Ishikawa (cell line): ENCODE results near the gene RIPK4.
A peak's percentile ranks its signal among the peaks of the same experiment; 100 is the strongest.

Source experiments
- CEBPB ChIP-seq: IDR thresholded peaks from 2 replicates; pipeline ENCODE4 v1.6.1; 2012
- CREB1 ChIP-seq: IDR thresholded peaks from 2 replicates; pipeline ENCODE4 v1.6.1; 2012; ENCODE audit warnings: low read depth
- EGR1 ChIP-seq: IDR thresholded peaks from 2 replicates; pipeline ENCODE4 v1.6.1; 2012
- EP300 ChIP-seq: IDR thresholded peaks from 2 replicates; pipeline ENCODE4 v1.6.1; 2012; ENCODE audit warnings: borderline replicate concordance
- FOXM1 ChIP-seq: IDR thresholded peaks from 2 replicates; pipeline ENCODE4 v1.6.1; 2012; ENCODE audit warnings: low read depth, borderline replicate concordance
- NFIC ChIP-seq: IDR thresholded peaks from 2 replicates; pipeline ENCODE4 v1.6.1; 2012
- RAD21 ChIP-seq: IDR thresholded peaks from 2 replicates; pipeline ENCODE4 v1.6.1; 2012; ENCODE audit warnings: low read depth
- TAF1 ChIP-seq: IDR thresholded peaks from 2 replicates; pipeline ENCODE4 v1.6.1; 2012; ENCODE audit warnings: low read depth, mild to moderate bottlenecking
- TCF12 ChIP-seq: IDR thresholded peaks from 2 replicates; pipeline ENCODE4 v1.6.1; 2012; ENCODE audit warnings: low read depth
- TEAD4 ChIP-seq: IDR thresholded peaks from 2 replicates; pipeline ENCODE4 v1.6.1; 2012
- USF1 ChIP-seq: IDR thresholded peaks from 2 replicates; pipeline ENCODE4 v1.6.1; 2012
- YY1 ChIP-seq: IDR thresholded peaks from 2 replicates; pipeline ENCODE4 v1.6.1; 2012; ENCODE audit warnings: low read depth
- ZBTB7A ChIP-seq: IDR thresholded peaks from 2 replicates; pipeline ENCODE4 v1.6.1; 2012; ENCODE audit warnings: low read depth
- TF ChIP-seq, protein P1 (sequence below): IDR thresholded peaks from 2 replicates; pipeline ENCODE4 v1.6.1; 2012; ENCODE audit warnings: low read depth, mild to moderate bottlenecking
- TF ChIP-seq, protein P2 (sequence below): IDR thresholded peaks from 2 replicates; pipeline ENCODE4 v1.6.1; 2012

RIPK4 gene

GRCh38 chr21:41705546-41706262, 61.1 kb downstream of the RIPK4 start:
- TF ChIP-seq CREB1 (no peak), USF1 (no peak), TEAD4 (no peak), TAF1 (no peak), ZBTB7A (no peak), NFIC (no peak), TCF12 (no peak), FOXM1 (no peak), EGR1 (no peak), RAD21 (no peak), EP300 (no peak), CEBPB (no peak), YY1 (no peak)
- TF ChIP-seq, protein P1, sequence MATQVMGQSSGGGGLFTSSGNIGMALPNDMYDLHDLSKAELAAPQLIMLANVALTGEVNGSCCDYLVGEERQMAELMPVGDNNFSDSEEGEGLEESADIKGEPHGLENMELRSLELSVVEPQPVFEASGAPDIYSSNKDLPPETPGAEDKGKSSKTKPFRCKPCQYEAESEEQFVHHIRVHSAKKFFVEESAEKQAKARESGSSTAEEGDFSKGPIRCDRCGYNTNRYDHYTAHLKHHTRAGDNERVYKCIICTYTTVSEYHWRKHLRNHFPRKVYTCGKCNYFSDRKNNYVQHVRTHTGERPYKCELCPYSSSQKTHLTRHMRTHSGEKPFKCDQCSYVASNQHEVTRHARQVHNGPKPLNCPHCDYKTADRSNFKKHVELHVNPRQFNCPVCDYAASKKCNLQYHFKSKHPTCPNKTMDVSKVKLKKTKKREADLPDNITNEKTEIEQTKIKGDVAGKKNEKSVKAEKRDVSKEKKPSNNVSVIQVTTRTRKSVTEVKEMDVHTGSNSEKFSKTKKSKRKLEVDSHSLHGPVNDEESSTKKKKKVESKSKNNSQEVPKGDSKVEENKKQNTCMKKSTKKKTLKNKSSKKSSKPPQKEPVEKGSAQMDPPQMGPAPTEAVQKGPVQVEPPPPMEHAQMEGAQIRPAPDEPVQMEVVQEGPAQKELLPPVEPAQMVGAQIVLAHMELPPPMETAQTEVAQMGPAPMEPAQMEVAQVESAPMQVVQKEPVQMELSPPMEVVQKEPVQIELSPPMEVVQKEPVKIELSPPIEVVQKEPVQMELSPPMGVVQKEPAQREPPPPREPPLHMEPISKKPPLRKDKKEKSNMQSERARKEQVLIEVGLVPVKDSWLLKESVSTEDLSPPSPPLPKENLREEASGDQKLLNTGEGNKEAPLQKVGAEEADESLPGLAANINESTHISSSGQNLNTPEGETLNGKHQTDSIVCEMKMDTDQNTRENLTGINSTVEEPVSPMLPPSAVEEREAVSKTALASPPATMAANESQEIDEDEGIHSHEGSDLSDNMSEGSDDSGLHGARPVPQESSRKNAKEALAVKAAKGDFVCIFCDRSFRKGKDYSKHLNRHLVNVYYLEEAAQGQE = no peak
- TF ChIP-seq, protein P2, sequence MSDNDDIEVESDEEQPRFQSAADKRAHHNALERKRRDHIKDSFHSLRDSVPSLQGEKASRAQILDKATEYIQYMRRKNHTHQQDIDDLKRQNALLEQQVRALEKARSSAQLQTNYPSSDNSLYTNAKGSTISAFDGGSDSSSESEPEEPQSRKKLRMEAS = no peak

DNA sequence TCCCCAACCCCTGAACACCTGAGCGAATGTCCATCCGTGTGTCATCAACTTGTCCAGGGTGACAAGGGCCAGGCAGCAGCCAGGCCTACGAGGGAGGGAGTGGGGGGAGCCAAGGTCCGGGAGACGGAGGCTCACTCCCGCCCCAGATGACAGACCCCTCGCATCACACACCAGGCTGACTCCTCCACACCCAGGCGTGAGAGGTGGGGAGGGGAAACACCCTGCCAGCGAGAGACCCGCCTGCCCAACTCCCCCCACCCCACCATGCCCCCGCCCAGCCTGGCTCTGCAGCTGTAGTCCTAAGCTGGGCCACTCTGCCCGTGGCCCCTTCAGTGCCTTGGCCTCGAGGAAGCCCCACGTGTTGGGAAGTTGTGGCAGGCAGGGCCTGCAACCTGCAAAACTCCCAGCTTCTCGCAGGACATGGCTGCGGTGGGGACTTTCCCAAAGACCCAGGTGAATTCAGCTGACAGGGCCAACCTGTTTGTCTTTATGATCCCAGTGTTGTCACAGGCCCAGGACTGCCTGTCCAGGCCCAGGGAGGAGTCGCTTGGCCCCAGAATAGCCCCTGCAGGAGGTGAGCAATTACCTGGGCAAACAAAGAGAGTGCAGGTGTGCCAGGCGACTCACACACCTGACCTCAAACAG, 62.9 kb downstream of the RIPK4 start:
- no peak for TF ChIP-seq TCF12
- TF ChIP-seq, protein P1 = no peak
- peak; percentile 37; the same call in 1 of the 2 replicates for TF ChIP-seq NFIC
- TF ChIP-seq TAF1 = no peak
- TF ChIP-seq ZBTB7A = no peak
- TF ChIP-seq EP300 = no peak
- no peak for TF ChIP-seq RAD21

- TF ChIP-seq TCF12 = no peak
- TF ChIP-seq FOXM1 = no peak
- TF ChIP-seq TAF1 = no peak
- TF ChIP-seq EGR1 = no peak
- TF ChIP-seq EP300 = no peak
- TF ChIP-seq, protein P2 = no peak
- no peak for TF ChIP-seq ZBTB7A
- TF ChIP-seq USF1 = no peak
- no peak for TF ChIP-seq TEAD4
- TF ChIP-seq, protein P1 = no peak
- no peak for TF ChIP-seq CEBPB
- TF ChIP-seq YY1 = no peak
- TF ChIP-seq CREB1 = no peak
- no peak for TF ChIP-seq RAD21
- no peak for TF ChIP-seq NFIC
Measured at GRCh38 chr21:41701749-41702148, 65.1 kb downstream of the RIPK4 start.

DNA sequence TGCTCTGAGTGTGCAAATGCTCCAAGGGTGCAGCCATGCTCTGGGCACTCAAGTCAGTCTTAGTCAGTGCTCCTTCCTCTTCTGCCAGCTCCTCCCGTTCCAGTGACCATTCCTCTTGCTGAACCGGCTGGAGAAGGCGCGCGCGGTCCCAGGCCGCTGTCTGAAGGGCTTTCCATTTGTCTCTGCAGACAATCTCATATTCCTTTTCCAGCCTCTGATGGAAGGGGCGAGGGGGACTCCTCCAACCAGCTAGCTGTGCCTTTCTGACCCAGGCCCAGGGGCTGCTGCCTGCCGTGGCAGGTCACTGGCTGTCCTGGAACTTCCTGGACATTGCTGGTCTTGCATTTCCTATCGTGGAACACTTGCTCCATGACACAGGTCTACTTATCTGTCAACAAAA, 67.5 kb downstream of the RIPK4 start:
- TF ChIP-seq ZBTB7A = no peak
- TF ChIP-seq CREB1 = no peak
